ENCODE measurements around the gene ACO1.

The ACO1 gene

GRCh38 chr9:32419921-32420320 lies 35.5 kb downstream of the ACO1 start:
- no peak for TF ChIP-seq POLR2A (IDR thresholded peaks at IDR 0.05; ENCODE audit: low read length)
- TF ChIP-seq GATA1 (IDR thresholded peaks at IDR 0.05; ENCODE audit: low read depth, low read length), result no peak
- no peak for DNase-seq

DNA sequence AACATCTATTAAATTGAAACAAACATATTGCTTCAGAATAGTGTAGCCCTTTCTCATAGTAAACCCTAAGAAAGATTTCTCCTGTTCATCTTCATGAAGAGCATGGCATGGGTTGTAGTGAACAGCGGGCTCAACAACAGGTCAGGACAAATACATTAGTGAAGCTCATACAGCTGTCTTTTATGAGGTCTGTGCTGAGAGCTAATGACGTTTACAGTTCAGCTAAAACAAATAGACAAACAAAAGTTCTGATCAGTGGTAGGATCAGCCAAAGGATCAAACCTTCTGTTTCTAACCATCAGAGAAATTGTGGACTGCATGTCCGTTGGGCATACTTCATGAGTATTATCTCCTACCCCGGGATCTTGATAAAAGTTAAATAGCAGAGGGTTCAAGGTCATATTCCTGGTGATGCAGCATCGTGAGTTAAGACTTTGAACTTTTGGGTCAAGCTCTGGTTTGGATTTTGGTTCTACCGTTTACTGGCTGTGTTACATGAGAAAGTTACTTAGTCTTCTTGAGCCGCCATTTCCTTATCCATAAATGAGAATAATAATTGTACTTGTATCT lies 37.9 kb downstream of the ACO1 start:
- no peak for TF ChIP-seq GATA1 (IDR thresholded peaks at IDR 0.05; ENCODE audit: low read depth, low read length)
- TF ChIP-seq POLR2A (IDR thresholded peaks at IDR 0.05; ENCODE audit: low read length), result no peak
- no peak for DNase-seq

DNA sequence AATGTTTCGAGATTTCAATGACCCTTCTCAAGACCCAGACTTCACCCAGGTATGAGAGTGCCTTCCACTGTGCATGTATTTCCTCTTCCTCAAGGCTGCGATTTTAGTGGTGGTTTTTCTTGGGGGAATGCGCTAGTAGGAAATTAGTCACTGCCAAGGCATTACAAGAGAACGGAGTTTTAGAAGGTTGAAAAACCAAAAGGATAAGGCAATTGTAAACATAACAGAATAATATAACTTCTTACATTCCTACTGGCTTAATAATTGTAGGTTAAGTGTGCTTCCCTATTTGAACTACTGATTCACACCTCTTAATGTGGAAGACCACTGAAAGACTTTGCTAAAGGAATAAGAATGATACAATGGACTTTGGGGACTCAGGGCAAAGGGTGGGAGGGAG lies 38.9 kb downstream of the ACO1 start:
- no peak for TF ChIP-seq POLR2A (IDR thresholded peaks at IDR 0.05; ENCODE audit: low read length)
- TF ChIP-seq GATA1 (IDR thresholded peaks at IDR 0.05; ENCODE audit: low read depth, low read length), result no peak
- DNase-seq, result no peak

DNA sequence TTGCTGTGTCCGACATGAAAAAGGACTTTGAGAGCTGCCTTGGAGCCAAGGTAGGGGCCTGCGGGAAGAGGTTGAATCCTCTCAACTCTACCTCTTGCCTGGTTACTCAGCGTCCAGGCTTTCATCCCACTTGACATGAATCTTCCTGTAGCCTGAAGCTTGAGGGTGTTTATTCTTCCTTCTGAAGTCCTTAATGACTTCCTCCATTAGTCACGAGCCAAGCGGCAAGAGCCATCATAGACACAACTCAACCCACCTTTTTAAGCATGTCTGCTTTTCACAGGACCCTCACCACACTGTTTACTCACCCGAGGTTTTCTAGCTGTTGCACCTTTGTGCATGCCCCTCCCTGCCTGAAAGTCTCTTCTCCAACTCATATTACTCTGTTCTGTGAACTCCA lies 40.2 kb downstream of the ACO1 start:
- TF ChIP-seq GATA1 (IDR thresholded peaks at IDR 0.05; ENCODE audit: low read depth, low read length) (no peak), POLR2A (IDR thresholded peaks at IDR 0.05; ENCODE audit: low read length) (no peak)
- no peak for DNase-seq

- DNase-seq, result peak; percentile 22 to 45
- TF ChIP-seq POLR2A (IDR thresholded peaks at IDR 0.05; ENCODE audit: low read length) (no peak), GATA1 (IDR thresholded peaks at IDR 0.05; ENCODE audit: low read depth, low read length) (no peak)
These were observed 42.0 kb downstream of the ACO1 start for GRCh38 chr9:32426278-32426939.

- TF ChIP-seq GATA1 (IDR thresholded peaks at IDR 0.05; ENCODE audit: low read depth, low read length) (no peak), POLR2A (IDR thresholded peaks at IDR 0.05; ENCODE audit: low read length) (no peak)
- DNase-seq, result peak; percentile 34 to 71
These were observed 42.8 kb downstream of the ACO1 start for GRCh38 chr9:32427111-32427873.

DNA sequence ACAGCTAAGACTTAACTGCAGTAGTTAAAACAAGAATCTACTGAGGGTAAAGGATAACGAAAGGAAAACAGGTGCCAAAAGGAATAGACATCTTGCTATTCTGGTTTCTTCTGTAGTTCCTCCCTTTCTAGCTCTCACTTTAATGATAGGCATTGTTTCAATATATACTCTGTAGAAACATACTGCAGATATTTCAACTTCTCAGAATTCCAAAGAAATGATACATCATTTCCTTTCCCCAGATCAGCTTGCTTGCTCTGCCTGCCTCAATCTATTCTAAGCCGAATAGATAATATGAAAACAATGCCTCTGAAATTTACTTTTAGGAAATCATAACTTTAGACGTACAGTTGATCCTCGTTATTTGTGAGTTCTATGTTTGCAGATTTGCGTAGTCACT lies 46.3 kb downstream of the ACO1 start:
- no peak for DNase-seq

GRCh38 chr9:32431196-32431595 lies 46.8 kb downstream of the ACO1 start:
- DNase-seq, result peak; percentile 16 to 50
- TF ChIP-seq POLR2A (IDR thresholded peaks at IDR 0.05; ENCODE audit: low read length) (no peak), GATA1 (IDR thresholded peaks at IDR 0.05; ENCODE audit: low read depth, low read length) (no peak)

More for the DNA sequence above, 46.3 kb downstream of the ACO1 start:
- TF ChIP-seq POLR2A (IDR thresholded peaks at IDR 0.05; ENCODE audit: low read length) (no peak), GATA1 (IDR thresholded peaks at IDR 0.05; ENCODE audit: low read depth, low read length) (no peak)

- TF ChIP-seq GATA1 (IDR thresholded peaks at IDR 0.05; ENCODE audit: low read depth, low read length) (no peak), POLR2A (IDR thresholded peaks at IDR 0.05; ENCODE audit: low read length) (no peak)
- peak; percentile 56 to 68 for DNase-seq
These were observed 47.6 kb downstream of the ACO1 start for GRCh38 chr9:32431940-32432555.

GRCh38 chr9:32434892-32435291 lies 50.4 kb downstream of the ACO1 start:
- DNase-seq, result no peak
- no peak for TF ChIP-seq POLR2A (IDR thresholded peaks at IDR 0.05; ENCODE audit: low read length)

GRCh38 chr9:32441678-32442077 lies 57.2 kb downstream of the ACO1 start:
- TF ChIP-seq GATA1 (IDR thresholded peaks at IDR 0.05; ENCODE audit: low read depth, low read length) (no peak), POLR2A (IDR thresholded peaks at IDR 0.05; ENCODE audit: low read length) (no peak)
- no peak for DNase-seq

GRCh38 chr9:32442433-32442832 lies 58.0 kb downstream of the ACO1 start:
- no peak for DNase-seq

GRCh38 chr9:32449969-32450368 lies 65.5 kb downstream of the ACO1 start:
- no peak for DNase-seq
- TF ChIP-seq GATA1 (IDR thresholded peaks at IDR 0.05; ENCODE audit: low read depth, low read length), result no peak

More at GRCh38 chr9:32442433-32442832, 58.0 kb downstream of the ACO1 start:
- TF ChIP-seq GATA1 (IDR thresholded peaks at IDR 0.05; ENCODE audit: low read depth, low read length), result no peak
- TF ChIP-seq POLR2A (IDR thresholded peaks at IDR 0.05; ENCODE audit: low read length), result no peak

- peak in 1 of 2 experiments; percentile 3 for DNase-seq
- TF ChIP-seq POLR2A (IDR thresholded peaks at IDR 0.05; ENCODE audit: low read length), result no peak
- no peak for TF ChIP-seq GATA1 (IDR thresholded peaks at IDR 0.05; ENCODE audit: low read depth, low read length)
These were observed 69.8 kb downstream of the ACO1 start for GRCh38 chr9:32454280-32454679.

Measured in erythroblast (primary cell).